ENCODE data around the gene KLHL24. TPM values are rescaled to one million over a fixed set of nuclear protein-coding genes. Genes with fewer than 3 reads are reported as not detected.

Gene KLHL24
- total and polyA plus RNA-seq, 2 experiments from 2014 or later = 8.2 to 51.0 TPM

GRCh38 chr3:183664913-183665381 lies 29.5 kb downstream of the KLHL24 start:
- no peak overlapping the region for H3K4me3 ChIP-seq
- H3K9me2 ChIP-seq (ENCODE audit: insufficient read depth) = no peaks in the 10 kb centered on the region
- H3F3A ChIP-seq (replicated peaks; ENCODE audit: low read depth) = no peaks in the 10 kb centered on the region
- 0 out of 2 replicates have a peak, but pooled peaks cover 10% of the 10 kb centered on the region for H3K4me1 ChIP-seq (ENCODE audit: insufficient read depth)
- no peaks in the 10 kb centered on the region; the same call in 1 of the 2 replicates for H4K20me1 ChIP-seq (replicated peaks; ENCODE audit: insufficient read depth)
- H3K79me2 ChIP-seq (replicated peaks; ENCODE audit: insufficient read depth) = no peaks in the 10 kb centered on the region
- TF ChIP-seq POLR2AphosphoS5 (IDR thresholded peaks at IDR 0.05; ENCODE audit: low read depth) (no peak), NANOG (IDR thresholded peaks at IDR 0.05; ENCODE audit: borderline replicate concordance) (no peak), JUNB (IDR thresholded peaks at IDR 0.05; ENCODE audit: unreplicated experiment) (no peak), ZNF114 (CRISPR knock-in tag; IDR thresholded peaks at IDR 0.05) (no peak), REST (IDR thresholded peaks at IDR 0.05; ENCODE audit: unreplicated experiment) (no peak), ETS1 (IDR thresholded peaks at IDR 0.05) (no peak), STAT1 (IDR thresholded peaks at IDR 0.05; ENCODE audit: unreplicated experiment) (no peak), EZH2 (IDR thresholded peaks at IDR 0.05; ENCODE audit: low read depth, unreplicated experiment) (no peak), CTCF (conservative IDR thresholded peaks at IDR 0.05; ENCODE audit: low read depth in 2 of 2) (no peak), CREB1 (CRISPR knock-in tag; IDR thresholded peaks at IDR 0.05; ENCODE audit: low read depth) (no peak), ZNF331 (CRISPR knock-in tag; IDR thresholded peaks at IDR 0.05; ENCODE audit: low read depth) (no peak), ZNF462 (CRISPR knock-in tag; IDR thresholded peaks at IDR 0.05) (no peak), EZH2phosphoT487 (IDR thresholded peaks at IDR 0.05; ENCODE audit: unreplicated experiment) (no peak)
- H3K27me3 Mint-ChIP-seq (ENCODE audit: insufficient read depth, low read depth, poor library complexity) = no peaks in the 10 kb centered on the region
- H3K4me1 Mint-ChIP-seq = peaks cover 6% of the 10 kb centered on the region; the same call in 2 of the 3 replicates
- H3K36me3 ChIP-seq (ENCODE audit: insufficient read depth) = no peaks in the 10 kb centered on the region
- H3K27ac Mint-ChIP-seq = no peak overlapping the region
- no peaks in the 10 kb centered on the region for H3K27me3 ChIP-seq (ENCODE audit: insufficient read depth)
- no peak for ATAC-seq
- no peak overlapping the region for H3K4me2 ChIP-seq
- no peak for DNase-seq (ENCODE audit: low spot score)
- H3K36me3 Mint-ChIP-seq (ENCODE audit: low read depth) = peaks cover 45% of the 10 kb centered on the region
- no peak overlapping the region for H2AFZ ChIP-seq
- H3K27ac ChIP-seq (ENCODE audit: low read depth) = no peak overlapping the region
- no peak overlapping the region for H3K4me3 Mint-ChIP-seq
- H3K9me3 Mint-ChIP-seq = peaks cover 12% of the 10 kb centered on the region; the same call in 2 of the 3 replicates
